Left ventricle myocardium superior (tissue), 1 donor: ENCODE results near the gene CUX1. TPM values are rescaled to one million over a fixed set of nuclear protein-coding genes. Genes with fewer than 3 reads are reported as not detected.
A peak's percentile ranks its signal among the peaks of the same experiment; 100 is the strongest.
"Not testable (repeated sequence)": the region's sequence is repeated elsewhere in the genome, so short reads cannot be mapped to it uniquely, and the experiment has no call there.

Source experiments
- ATAC-seq: fragments of 200-7000 bp; cut with Tn5 transposase; one replicate; pipeline ENCODE4 v1.9.1; 2020; ENCODE audit warnings: mild to moderate bottlenecking, moderate library complexity
- DNase-seq: peaks from one replicate; pipeline ENCODE4 v3.0.0-alpha.2; 2020
- intact Hi-C: fragments of 100-400 bp; cut with micrococcal nuclease; formaldehyde crosslinking; loops from one replicate; pipeline ENCODE4 v1.11.0; 2022
- total RNA-seq: library from RNA; stranded (reverse); fragmentation: NEBNext Ultra II Directional; extraction: Animal tissue kit (Norgen Biotek cat#: 25700); gene quantifications from one replicate; pipeline ENCODE4 v1.2.1, GENCODE V29; 2021
- donor health status: DM: no; HTN: yes; CAD: no; lungs with severe emphysema.

CUX1 gene
- total RNA-seq, 1 donor from 2014 or later: 123 TPM

DNA sequence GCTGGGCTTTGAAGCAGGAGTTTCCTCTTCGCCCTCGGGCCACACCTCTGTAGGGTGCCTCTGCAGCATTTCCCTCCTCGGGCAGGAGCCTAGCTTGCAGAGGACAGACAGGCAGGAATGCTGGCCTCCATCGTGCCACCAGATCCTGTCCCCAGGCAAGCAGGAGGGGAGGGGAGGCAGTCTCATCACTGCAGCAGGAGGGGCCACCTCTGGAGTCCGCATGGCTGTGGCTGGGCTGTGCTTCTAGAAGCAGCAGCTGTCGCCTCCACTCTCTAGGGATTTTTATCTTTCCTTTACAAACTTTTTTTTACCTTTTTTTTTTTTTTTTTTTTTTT is 181.4 kb downstream of the CUX1 start:
- no peak for DNase-seq
- ATAC-seq: peak; percentile 10
- intact Hi-C loops: no loop called here

DNA sequence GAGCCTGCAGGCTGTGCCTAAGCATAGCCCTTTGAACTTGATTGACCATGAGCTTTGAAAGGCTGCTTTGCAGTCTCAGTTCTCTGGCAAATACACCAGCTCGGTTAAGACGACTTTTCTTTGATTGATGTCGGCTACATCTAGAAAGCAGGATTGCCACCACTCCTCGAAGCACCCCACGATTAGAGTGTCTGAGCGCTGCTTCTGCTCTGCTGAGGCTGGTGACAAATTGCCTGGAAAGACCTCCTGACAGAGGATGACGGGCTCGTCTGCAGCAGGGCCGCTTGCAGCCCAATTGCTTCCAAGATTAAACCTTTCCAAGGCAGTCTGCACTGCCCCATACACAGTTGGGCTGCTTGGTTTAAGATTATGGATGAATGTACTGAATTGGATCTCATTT is 182.0 kb downstream of the CUX1 start:
- ATAC-seq (no peak), DNase-seq (no peak)
- intact Hi-C loops: no loop called here

DNA sequence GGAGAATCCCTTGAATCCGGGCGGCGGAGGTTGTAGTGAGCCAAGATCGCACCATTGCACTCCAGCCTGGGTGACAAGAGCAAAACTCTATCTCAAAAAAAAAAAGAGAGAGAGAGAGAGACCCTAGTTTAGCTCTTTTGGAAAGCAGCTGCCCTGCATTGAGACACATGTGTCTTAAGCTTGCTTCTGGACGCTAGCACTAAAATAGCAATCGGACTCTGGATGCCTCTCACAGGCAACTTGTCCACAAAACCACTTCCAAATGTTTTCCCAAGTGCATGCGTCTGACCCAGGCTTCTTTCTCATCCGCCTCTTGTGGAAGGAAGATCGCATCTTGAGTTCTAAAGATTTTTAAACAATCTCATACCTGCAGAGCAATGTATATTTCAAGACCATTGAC is 182.7 kb downstream of the CUX1 start:
- ATAC-seq (peak; percentile 53), DNase-seq (no peak)
- intact Hi-C loops: no loop called here

DNA sequence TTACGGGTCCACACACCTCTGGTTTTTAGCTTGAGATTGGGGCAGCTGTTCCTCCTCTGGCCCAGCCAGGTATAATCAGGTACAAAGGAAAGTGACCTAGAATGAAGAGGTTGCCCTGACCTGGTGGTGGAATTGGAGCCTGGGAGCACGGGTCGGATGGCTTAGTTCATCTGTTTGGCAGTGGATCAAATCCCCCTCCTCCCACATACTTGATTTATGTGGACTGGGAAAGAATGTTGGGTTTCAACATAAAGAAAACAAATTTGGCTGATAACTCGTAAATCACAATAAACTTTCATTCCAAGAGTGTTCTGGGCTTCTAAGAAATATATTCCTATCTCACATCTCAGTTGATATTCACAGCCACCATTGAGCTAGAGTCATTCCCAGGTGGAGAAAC is 186.8 kb downstream of the CUX1 start:
- DNase-seq (no peak), ATAC-seq (no peak)
- intact Hi-C loops: no loop called here

DNA sequence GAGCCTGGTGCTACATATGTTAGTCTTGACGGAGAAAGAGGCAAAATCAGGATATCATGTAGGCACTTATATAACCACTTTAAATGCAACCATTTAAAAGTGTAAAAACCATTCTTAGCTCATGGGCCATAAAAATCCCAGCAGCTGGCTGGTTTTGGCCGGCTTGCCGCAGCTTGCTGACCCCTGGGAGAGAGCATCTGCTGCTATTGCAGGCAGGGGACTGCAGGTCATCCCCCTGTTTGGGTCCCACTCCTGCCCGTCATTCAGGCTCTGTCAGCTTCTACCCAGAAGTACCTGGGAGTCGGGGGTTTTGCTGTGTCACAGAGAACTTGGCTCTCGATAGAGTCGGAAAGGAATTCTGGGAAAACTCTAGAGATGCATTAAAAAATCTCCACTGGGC is 187.4 kb downstream of the CUX1 start:
- DNase-seq (no peak), ATAC-seq (no peak)
- intact Hi-C loops: no loop called here

DNA sequence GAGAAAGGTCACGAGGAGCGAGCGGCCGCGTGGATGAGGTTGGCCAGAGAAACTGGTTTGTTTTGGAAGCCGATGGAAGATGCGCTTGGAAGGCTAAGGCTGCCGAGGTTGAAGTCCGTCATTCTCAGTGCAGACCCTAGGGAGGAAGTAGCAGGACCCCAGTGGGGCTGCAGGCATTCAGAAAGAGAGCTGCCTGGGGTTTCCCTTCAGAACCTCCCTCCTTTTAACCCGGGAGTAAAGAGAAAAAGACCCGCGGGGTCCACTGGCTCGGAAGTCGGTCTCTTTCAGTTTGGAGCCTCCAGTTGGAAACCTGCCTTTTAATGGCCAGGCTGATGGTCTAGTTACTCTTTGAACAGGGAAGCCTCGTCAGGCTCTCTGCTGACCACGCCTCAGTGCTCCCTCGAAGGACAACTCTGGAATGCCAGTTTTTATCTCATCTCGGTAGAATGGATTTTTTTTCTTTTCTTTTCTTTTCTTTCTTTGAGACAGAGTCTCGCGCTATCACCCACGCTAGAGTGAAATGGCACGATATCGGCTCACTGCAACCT is 188.6 kb downstream of the CUX1 start:
- ATAC-seq: no peak
- intact Hi-C loops: no loop called here
- no peak for DNase-seq

DNA sequence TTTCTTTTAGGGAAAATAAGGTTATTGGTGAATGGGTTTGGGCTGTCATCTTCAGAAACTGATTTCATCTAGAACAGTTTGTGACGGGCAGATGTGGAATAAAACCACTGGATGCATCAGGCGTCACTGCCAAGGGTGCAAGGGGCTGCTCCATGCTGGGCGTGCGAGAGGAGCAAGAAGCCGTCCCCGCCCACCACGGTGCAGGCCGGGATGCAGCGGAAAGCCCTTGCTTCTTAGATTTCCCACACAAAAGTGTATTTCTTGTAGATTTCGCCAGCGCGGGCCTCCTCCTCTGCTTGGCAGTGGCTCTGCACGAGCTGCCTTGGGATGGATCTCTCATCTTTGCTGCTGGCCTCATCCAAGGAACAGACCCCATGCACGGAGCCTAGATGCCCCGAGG is 189.3 kb downstream of the CUX1 start:
- no peak for DNase-seq
- intact Hi-C loops: no loop called here
- no peak for ATAC-seq

DNA sequence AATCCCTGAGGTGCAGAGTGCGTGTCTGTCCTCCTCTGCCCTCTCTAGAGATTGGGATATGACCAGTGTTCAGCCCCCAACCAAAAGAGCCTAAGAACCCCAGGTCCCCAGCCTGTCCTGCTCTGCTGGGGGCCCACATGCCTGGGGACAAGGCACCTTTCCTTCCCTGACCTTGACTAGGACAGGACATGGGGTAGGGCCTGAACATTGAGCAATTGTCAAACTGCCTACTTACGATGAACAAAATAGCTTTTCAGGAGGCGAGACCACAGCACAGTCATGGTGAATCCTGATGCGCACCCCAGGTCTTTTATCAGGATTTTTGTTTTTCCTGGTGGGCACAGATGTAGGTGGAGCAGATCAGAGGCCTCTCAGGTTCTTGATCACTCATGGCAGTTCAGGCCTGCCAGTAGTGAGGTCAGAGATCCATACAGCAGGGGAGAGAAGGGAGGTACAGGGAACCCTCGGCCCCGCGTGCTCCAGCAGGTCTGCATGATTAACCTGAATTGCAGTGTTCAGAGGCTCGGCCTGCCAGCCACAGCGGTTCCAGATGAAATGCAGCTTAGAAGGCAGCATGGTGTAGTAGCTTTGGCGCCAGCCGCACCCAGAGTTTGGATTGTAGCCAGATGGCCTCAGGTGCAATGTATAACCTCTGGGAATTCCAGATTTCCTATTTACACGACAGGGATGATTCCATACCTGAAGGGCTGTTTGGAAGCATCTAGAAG is 191.3 kb downstream of the CUX1 start:
- no peak for DNase-seq
- ATAC-seq: peak; percentile 39
- intact Hi-C loops: no loop called here

DNA sequence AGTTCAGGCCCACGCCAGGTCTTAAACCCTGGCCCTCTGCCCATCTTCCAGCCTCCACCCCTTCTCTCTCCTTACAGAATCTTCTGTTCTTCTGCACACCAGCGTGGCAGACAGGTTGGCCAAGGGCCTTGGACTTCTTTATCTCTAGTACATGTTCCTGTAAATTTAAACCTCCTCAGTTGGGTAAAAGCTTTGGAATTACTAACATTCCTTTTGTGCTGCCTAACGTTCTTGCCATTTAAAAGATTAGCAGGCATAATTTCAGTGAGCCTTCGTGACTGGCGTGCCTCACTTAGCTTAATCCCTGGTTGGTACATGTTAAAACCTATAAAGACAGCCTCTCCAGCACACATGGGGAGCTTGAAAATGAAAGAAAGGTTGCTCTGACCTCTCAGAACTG is 192.2 kb downstream of the CUX1 start:
- peak; percentile 21 for ATAC-seq
- no peak for DNase-seq
- intact Hi-C loops: no loop called here

DNA sequence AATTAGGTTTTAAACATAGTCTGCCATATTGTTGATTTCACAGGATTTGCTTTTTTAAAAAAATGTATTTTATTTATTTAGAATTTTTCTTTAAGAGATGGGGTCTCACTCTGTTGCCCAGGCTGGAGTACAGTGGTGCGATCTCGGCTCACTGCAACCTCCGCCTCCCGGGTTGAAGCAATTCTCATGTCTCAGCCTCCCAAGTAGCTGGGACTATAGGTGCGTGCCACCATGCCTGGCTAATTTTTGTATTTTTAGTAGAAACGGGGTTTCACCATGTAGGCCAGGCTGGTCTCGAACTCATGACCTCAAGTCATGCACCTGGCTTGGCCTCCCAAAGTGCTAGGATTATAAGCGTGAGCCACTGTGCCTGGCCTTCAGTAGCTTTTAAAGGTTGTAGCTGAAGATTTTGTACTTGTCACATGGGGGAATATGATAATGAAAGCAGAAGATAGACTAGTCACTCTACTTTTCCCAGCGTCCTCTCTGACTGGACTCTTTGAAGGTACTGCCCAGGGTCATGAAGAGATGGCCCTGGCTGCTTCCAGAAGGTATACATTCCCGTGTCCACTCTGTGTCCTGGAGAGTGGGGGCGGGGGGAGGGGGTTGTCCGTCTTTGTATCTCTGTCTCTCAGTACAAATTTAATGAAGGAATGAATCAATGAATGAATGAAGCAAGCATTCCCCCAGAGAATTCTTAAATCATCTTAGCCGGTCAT is 194.8 kb downstream of the CUX1 start:
- DNase-seq, ATAC-seq, intact Hi-C loops: not testable (repeated sequence)

DNA sequence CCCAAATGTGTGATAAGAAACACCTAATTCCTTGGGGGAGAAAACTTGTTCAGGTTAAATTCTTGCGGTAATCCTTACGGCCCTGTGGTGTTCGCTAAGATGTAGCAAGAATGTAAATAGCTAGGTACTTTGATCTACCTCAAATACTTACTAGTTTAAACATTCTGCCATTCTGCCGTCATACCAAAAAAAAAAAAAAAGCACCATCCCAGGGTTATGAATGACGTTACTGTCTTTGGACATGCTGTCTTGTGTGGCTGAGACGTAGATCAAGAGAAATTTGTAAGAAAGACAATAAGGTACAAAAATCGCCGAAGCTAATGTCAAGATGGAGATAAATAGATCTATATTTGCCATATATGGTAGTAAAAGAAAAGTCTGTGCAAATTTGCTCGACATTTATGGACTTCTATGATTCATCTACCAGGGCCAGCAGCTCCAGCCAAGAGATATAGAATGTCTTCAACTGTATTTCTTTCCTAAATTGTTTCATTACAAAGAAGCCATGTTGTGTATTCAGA is 195.6 kb downstream of the CUX1 start:
- intact Hi-C loops: no loop called here
- ATAC-seq: no peak
- DNase-seq: no peak

DNA sequence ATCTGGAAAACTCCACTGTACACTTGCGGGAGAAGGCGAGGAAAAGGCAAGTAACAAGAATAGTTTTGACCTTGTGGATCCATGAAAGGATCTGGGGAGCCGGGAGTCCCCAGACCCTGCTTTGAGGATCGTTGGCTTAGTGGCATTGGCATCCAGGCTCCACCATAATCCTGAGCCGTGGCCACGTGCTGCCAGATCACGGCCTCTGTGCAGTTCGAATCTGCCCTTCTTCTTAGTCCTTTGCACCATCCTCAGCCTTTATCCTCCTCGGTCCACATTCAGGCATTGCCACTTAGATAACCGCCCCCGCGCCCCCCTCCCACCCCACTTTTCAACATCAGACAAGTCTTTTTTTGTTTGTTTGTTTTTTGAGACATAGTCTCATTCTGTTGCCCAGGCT is 201.4 kb downstream of the CUX1 start:
- intact Hi-C loops: no loop called here
- no peak for DNase-seq
- ATAC-seq: no peak

DNA sequence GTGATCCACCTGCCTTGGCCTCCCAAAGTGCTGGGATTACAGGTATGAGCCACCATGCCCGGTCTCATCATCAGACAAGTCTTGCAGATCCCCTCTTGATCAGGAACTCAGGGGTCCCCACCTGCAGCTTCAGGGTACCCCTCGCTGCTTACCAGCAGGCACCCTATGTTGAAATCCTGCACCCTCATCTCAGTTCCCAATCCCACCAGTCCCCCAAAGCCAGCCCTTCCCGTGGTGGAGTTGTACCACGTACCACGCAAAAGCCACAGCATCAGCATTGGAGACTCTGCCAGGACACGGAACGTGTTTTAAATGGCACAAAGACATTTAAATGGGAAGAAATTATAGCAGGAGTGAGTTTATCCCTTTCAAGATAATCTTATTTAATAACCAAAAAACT is 202.0 kb downstream of the CUX1 start:
- DNase-seq (no peak), ATAC-seq (no peak)
- intact Hi-C loops: no loop called here

DNA sequence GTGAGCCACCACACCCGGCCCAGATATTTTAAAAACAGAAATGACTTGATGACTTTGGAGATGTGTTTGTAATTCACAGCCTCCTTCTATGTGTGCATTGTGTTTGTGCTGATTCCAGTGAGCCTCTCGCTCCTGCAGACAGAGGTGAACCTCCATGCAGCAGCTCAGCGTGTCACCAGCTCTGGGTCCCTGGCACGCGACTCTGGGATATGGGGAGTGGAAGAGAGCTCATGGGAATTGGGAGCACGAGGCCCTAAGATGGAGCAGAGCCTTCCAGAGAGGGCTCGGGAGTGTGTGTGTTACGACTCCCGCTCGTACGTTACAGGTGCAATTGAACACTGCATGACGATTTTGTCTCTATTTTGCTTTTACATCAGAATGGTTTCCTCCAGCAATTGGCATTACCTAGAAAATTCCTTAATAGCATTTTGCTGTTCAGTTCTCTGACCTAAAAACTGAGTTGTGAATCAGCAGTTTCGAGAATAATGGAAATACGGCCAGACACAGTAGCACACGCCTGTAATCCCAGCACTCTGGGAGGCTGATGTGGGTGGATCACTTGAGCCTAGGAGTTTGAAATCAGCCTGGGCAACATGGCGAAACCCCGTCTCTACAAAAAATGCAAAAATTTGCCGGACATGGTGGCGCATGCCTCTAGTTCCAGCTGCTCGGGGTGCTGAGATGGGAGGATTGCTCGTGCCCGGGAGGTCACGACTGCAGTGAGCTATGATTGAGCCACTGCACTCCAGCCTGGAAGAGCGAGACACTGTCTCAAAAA is 204.6 kb downstream of the CUX1 start:
- intact Hi-C loops: no loop called here
- no peak for DNase-seq
- no peak for ATAC-seq

DNA sequence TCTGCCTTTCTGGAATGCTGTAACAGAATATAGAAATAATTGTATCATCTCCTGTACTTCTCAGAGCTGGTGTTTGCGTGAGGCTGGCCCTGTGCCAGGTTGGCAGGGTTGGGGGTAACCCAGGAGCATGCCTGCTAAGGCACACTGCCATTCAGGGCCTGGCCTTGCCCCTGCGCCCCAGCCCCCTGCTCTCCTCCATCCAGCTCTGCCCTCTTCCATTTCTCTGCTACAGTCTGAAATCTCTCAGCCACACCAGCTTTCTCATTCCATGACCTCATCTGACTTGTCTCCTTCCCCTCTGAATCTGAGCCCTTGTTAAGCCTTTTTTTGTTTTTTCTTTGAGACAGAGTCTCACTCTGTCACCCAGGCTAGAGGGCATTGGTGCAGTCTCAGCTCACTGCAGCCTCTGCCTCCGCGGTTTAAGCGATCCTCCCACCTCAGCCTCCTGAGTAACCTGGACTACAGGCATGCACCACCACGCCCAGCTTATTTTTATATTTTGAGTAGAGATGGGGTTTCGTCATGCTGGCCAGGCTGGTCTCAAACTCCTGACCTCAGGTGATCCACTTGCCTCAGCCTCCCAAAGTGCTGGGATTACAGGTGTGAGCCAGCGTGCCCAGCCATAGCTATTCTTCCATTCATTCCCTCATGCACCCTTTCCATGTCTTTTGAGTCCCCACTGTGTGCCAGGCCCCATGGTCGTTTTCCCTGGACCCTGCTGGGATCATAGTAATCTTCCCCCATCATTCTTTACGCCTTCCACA is 206.8 kb downstream of the CUX1 start:
- DNase-seq: peak; percentile 46

DNA sequence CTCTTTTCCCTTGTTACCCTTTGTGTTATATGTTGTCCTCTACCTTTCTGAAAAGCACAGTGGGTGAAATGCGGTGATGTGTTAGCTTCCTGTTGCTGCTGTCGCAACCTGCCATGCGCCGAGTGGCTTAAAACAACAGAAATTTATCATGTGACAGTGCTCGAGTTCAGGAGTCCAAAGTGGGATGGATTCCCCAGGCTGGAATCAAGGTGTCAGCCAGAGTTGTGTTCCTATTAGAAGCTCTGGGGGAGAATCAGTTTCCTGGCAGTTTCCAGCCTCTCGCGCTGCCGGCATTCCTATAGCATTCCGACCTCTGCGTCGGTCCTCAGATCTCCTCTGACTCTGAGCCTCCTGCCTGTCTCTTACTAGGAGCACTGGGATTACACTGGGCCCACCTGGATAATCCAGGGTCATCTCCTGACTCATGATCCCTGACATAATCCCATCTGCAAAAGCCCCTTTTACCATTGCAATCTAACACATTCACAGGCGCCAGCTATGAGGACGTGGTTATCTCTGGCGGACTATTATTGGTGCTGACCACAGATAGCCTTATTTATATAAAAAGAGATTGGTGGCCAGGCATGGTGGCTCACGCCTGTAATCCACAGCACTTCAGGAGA is 207.5 kb downstream of the CUX1 start:
- DNase-seq (peak; percentile 43), ATAC-seq (peak; percentile 88)
- intact Hi-C loops: no loop called here

More for the DNA sequence above, 206.8 kb downstream of the CUX1 start:
- intact Hi-C loops: no loop called here
- ATAC-seq: peak; percentile 42

DNA sequence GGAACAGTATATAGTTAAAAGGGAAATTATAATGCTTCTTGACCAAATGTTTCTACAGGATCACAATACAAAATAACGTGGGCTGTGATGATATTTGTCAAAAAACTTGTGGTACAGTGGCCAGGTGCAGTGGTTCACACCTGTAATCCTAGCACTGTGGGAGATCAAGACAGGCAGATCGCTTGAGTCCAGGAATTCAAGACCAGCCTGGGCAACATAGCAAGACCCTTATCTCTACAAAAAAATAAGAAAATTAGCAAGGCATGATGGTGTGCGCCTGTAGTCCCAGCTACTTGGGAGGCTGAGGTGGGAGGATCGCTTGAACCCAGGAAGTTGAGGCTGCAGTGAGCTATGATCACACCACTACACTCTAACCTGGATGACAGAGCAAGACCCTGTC is 208.4 kb downstream of the CUX1 start:
- intact Hi-C loops, DNase-seq, ATAC-seq: not testable (repeated sequence)

DNA sequence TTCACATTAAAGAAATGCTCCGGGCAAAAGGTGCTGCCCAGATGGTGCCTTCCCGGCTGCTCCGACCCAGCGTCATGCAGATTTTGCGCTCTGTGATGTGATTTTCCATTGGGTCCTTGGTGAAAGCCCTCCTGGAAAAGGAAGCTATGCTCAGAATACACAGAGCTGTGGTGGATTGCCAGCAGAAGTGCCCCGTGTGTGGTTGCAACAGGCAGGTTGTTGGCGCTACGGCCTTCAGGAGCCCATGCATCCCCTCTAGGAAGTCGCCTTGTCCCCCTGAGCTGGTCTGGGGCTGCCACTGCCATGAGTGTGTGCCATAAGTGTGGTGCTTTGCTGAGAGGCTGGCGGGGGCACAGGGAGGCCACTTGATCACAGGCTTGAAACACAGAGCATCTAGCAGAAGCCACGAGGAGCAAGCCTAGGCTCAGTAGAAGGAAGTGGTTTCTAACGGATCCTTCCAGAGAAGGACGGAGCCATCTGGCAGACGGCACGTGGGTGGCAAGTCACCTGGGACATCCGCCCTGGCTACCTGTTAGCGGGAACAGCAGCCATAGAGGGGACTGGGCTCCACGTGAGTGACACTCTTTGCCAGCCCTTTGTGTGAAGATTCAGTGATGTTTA is 210.9 kb downstream of the CUX1 start:
- no peak for DNase-seq
- intact Hi-C loops: no loop called here
- no peak for ATAC-seq
